Ovary (tissue), 9 donors: ENCODE results near the gene KRT4. TPM values are rescaled to one million over a fixed set of nuclear protein-coding genes. Genes with fewer than 3 reads are reported as not detected.

Experiments
- DNase-seq, 5 donors: peaks; one replicate each; pipeline ENCODE4 v3.0.0-alpha.2; 2019 to 2020
- H3K27ac ChIP-seq, 2 donors: fragments of 200-600 bp; one replicate each; pipeline versions ENCODE4 v1.5.1 to v1.8.0; 2019 to 2022
- H3K27me3 ChIP-seq: fragments of 200-600 bp; one replicate; pipeline ENCODE4 v1.8.0; 2022
- H3K36me3 ChIP-seq: fragments of 200-600 bp; sonication (generic); one replicate; pipeline ENCODE4 v1.5.1; 2019
- H3K4me1 ChIP-seq: one replicate; pipeline ENCODE4 v1.8.1; 2013; ENCODE audit warnings: mild to moderate bottlenecking, moderate library complexity; ENCODE audit not compliant: insufficient read depth
- H3K4me3 ChIP-seq: fragments of 200-600 bp; sonication (generic); one replicate; pipeline ENCODE4 v1.5.1; 2017
- H3K9me3 ChIP-seq, 2 donors: fragments of 200-600 bp in 1 of 2; sonication (generic) in 1 of 2; one replicate each; pipeline versions ENCODE4 v1.5.1 to v1.8.1; 2013 to 2019; ENCODE audit warnings: mild to moderate bottlenecking in 1 of 2, moderate library complexity in 1 of 2
- CTCF ChIP-seq, 3 donors: fragments of 450-650 bp in 2 of 3; fragments of 200-600 bp in 1 of 3; IDR thresholded peaks; one replicate each; pipeline versions ENCODE4 v1.5.1 to v1.8.0; 2016 to 2022; ENCODE audit warnings: antibody characterized with exemption in 3 of 3, mild to moderate bottlenecking in 1 of 3
- EP300 ChIP-seq: sonication (generic); formaldehyde crosslinking; IDR thresholded peaks from one replicate; pipeline ENCODE4 v1.6.1; 2017; ENCODE audit warnings: antibody characterized with exemption
- POLR2A ChIP-seq: fragments of 450-650 bp; IDR thresholded peaks from one replicate; pipeline ENCODE4 v1.6.1; 2017; ENCODE audit warnings: antibody characterized with exemption, mild to moderate bottlenecking, moderate library complexity
- WGBS, 3 donors: extraction: QIAGEN DNeasy Blood & Tissue Kit in 1 of 3; methylation state at CpG; one replicate each; pipeline versions ENCODE4 v1.1.5 to v1.1.7; 2013 to 2017; 5-methylcytosine and 5-hydroxymethylcytosine counted together
- intact Hi-C, 4 donors: fragments of 100-400 bp; cut with DNase I; formaldehyde crosslinking; loops; one replicate each; pipeline versions ENCODE4 v1.11.0 to v1.15.1; 2022 to 2023
- polyA plus RNA-seq, 2 donors: library from polyadenylated mRNA; stranded (reverse); fragments of 200-250 nt in 1 of 2; fragments of 350-450 nt in 1 of 2; fragmentation: Illumina TruSeq in 1 of 2; extraction: RNeasy Lipid Tissue Mini Kit (QIAGEN cat#74804) in 1 of 2; gene quantifications; one replicate each; pipeline ENCODE4 v1.2.3, GENCODE V29; 2013 to 2014
- total RNA-seq, 7 donors: library from RNA; depleted of rRNA in 2 of 7; stranded (reverse); fragments of >200 nt in 2 of 7; fragmentation: NEBNext Ultra II Directional in 3 of 7; extraction: Animal tissue kit (Norgen Biotek cat#: 25700) in 3 of 7; gene quantifications; one replicate each; pipeline versions ENCODE4 v1.1.0 to v1.2.4, GENCODE V29; 2016 to 2023
- donor health status: DM: no; HTN: no; CAD: no; lungs with moderate emphysema.
- donor health status: DM: no; HTN: no; CAD: no.
- donor health status: Bipolar disorder and iron deficiency.
- donor health status: DM: yes; HTN: yes; CAD: no.
- donor health status: DM: no; HTN: no; CAD: no.
- donor health status: DM: yes; HTN: yes; CAD: no.

The KRT4 gene
- total and polyA plus RNA-seq, 9 donors: 0.17 to 0.34 TPM; not detected in 7

- Histone ChIP-seq H3K36me3 (no peaks in the 10 kb centered on the region), H3K4me3 (no peak overlapping the region), H3K27me3 (no peaks in the 10 kb centered on the region), H3K27ac (no peak overlapping the region), H3K4me1 (no peaks in the 10 kb centered on the region), H3K9me3 (no peaks in the 10 kb centered on the region)
- no peak for DNase-seq
- intact Hi-C loops: no loop called here
- 74 to 82% (median 77%) methylated on average over 4 of the region's 4 CpGs for WGBS, 3 donors
- TF ChIP-seq POLR2A: no peak
- no peak for TF ChIP-seq CTCF (IDR thresholded peaks at IDR 0.05)
- TF ChIP-seq EP300: no peak
Measured at GRCh38 chr12:52771505-52771904, 42.4 kb downstream of the KRT4 start.

- no peak for TF ChIP-seq POLR2A
- no peak for TF ChIP-seq EP300
- TF ChIP-seq CTCF (IDR thresholded peaks at IDR 0.05): no peak
- Histone ChIP-seq H3K36me3 (no peaks in the 10 kb centered on the region), H3K27ac (no peak overlapping the region), H3K4me1 (no peaks in the 10 kb centered on the region), H3K9me3 (no peaks in the 10 kb centered on the region), H3K4me3 (no peak overlapping the region), H3K27me3 (no peaks in the 10 kb centered on the region)
- 69 to 83% (median 81%) methylated on average over 6 of the region's 6 CpGs for WGBS, 3 donors
- intact Hi-C loops: no loop called here
- DNase-seq: no peak
Measured at GRCh38 chr12:52771088-52771487, 42.8 kb downstream of the KRT4 start.

- no peak for DNase-seq
- Histone ChIP-seq H3K27me3 (no peaks in the 10 kb centered on the region), H3K27ac (no peak overlapping the region), H3K9me3 (no peaks in the 10 kb centered on the region), H3K36me3 (no peaks in the 10 kb centered on the region), H3K4me1 (no peaks in the 10 kb centered on the region), H3K4me3 (no peak overlapping the region)
- TF ChIP-seq CTCF (IDR thresholded peaks at IDR 0.05): no peak
- TF ChIP-seq EP300: no peak
- no peak for TF ChIP-seq POLR2A
- intact Hi-C loops: no loop called here
Measured at GRCh38 chr12:52769946-52770345, 44.0 kb downstream of the KRT4 start.

- no peak for TF ChIP-seq POLR2A
- TF ChIP-seq EP300: no peak
- TF ChIP-seq CTCF (IDR thresholded peaks at IDR 0.05): no peak
- Histone ChIP-seq H3K9me3 (no peaks in the 10 kb centered on the region), H3K27me3 (no peaks in the 10 kb centered on the region), H3K4me3 (no peak overlapping the region), H3K36me3 (no peaks in the 10 kb centered on the region), H3K27ac (no peak overlapping the region), H3K4me1 (no peaks in the 10 kb centered on the region)
- DNase-seq: no peak
- intact Hi-C loops: no loop called here
- WGBS, 3 donors: 52 to 67% (median 61%) methylated on average over 3 of the region's 3 CpGs
Measured at GRCh38 chr12:52769354-52769753, 44.6 kb downstream of the KRT4 start.
